ENCODE data around the gene H3-3A.

The H3-3A gene

GRCh38 chr1:226033991-226034390, 28.5 kb upstream of the H3-3A start:
- no peaks in the 10 kb centered on the region for H3K9me3 ChIP-seq (ENCODE audit: low read length)
- no peaks in the 10 kb centered on the region for H3K4me1 ChIP-seq (ENCODE audit: insufficient read depth, low read length)
- H3K27ac ChIP-seq (ENCODE audit: low read depth, low read length): no peak overlapping the region
- no peaks in the 10 kb centered on the region for H3K36me3 ChIP-seq (ENCODE audit: insufficient read depth, low read length)
- no peaks in the 10 kb centered on the region for H3K27me3 ChIP-seq (ENCODE audit: control insufficient read depth in 1 of 2, insufficient read depth in 2 of 2, low read length in 2 of 2)
- H3K9ac ChIP-seq (ENCODE audit: low read length): no peak overlapping the region
- H3K4me3 ChIP-seq (ENCODE audit: low read depth in 1 of 2, low read length in 2 of 2): no peak overlapping the region

- H3K9me3 ChIP-seq (ENCODE audit: low read length): no peaks in the 10 kb centered on the region
- no peaks in the 10 kb centered on the region for H3K36me3 ChIP-seq (ENCODE audit: insufficient read depth, low read length)
- no peaks in the 10 kb centered on the region for H3K4me1 ChIP-seq (ENCODE audit: insufficient read depth, low read length)
- no peak overlapping the region for H3K4me3 ChIP-seq (ENCODE audit: low read depth in 1 of 2, low read length in 2 of 2)
- no peaks in the 10 kb centered on the region for H3K27me3 ChIP-seq (ENCODE audit: control insufficient read depth in 1 of 2, insufficient read depth in 2 of 2, low read length in 2 of 2)
- no peak overlapping the region for H3K9ac ChIP-seq (ENCODE audit: low read length)
- H3K27ac ChIP-seq (ENCODE audit: low read depth, low read length): no peak overlapping the region
Measured at GRCh38 chr1:226034482-226034881, 28.0 kb upstream of the H3-3A start.

- H3K9ac ChIP-seq (ENCODE audit: low read length): no peak overlapping the region
- no peak overlapping the region for H3K4me3 ChIP-seq (ENCODE audit: low read depth in 1 of 2, low read length in 2 of 2)
- no peaks in the 10 kb centered on the region for H3K36me3 ChIP-seq (ENCODE audit: insufficient read depth, low read length)
- no peak overlapping the region for H3K27ac ChIP-seq (ENCODE audit: low read depth, low read length)
- no peaks in the 10 kb centered on the region for H3K27me3 ChIP-seq (ENCODE audit: control insufficient read depth in 1 of 2, insufficient read depth in 2 of 2, low read length in 2 of 2)
- H3K9me3 ChIP-seq (ENCODE audit: low read length): no peaks in the 10 kb centered on the region
- H3K4me1 ChIP-seq (ENCODE audit: insufficient read depth, low read length): no peaks in the 10 kb centered on the region
Measured at GRCh38 chr1:226035915-226036314, 26.6 kb upstream of the H3-3A start.

GRCh38 chr1:226038661-226039060, 23.9 kb upstream of the H3-3A start:
- no peaks in the 10 kb centered on the region for H3K4me1 ChIP-seq (ENCODE audit: insufficient read depth, low read length)
- no peak overlapping the region for H3K4me3 ChIP-seq (ENCODE audit: low read depth in 1 of 2, low read length in 2 of 2)
- H3K9ac ChIP-seq (ENCODE audit: low read length): no peak overlapping the region
- no peaks in the 10 kb centered on the region for H3K9me3 ChIP-seq (ENCODE audit: low read length)
- no peak overlapping the region for H3K27ac ChIP-seq (ENCODE audit: low read depth, low read length)
- H3K36me3 ChIP-seq (ENCODE audit: insufficient read depth, low read length): no peaks in the 10 kb centered on the region
- no peaks in the 10 kb centered on the region for H3K27me3 ChIP-seq (ENCODE audit: control insufficient read depth in 1 of 2, insufficient read depth in 2 of 2, low read length in 2 of 2)

- Histone ChIP-seq H3K9ac (ENCODE audit: low read length) (no peak overlapping the region), H3K4me3 (ENCODE audit: low read depth in 1 of 2, low read length in 2 of 2) (no peak overlapping the region), H3K4me1 (ENCODE audit: insufficient read depth, low read length) (no peaks in the 10 kb centered on the region), H3K27ac (ENCODE audit: low read depth, low read length) (no peak overlapping the region), H3K27me3 (ENCODE audit: control insufficient read depth in 1 of 2, insufficient read depth in 2 of 2, low read length in 2 of 2) (no peaks in the 10 kb centered on the region), H3K36me3 (ENCODE audit: insufficient read depth, low read length) (no peaks in the 10 kb centered on the region), H3K9me3 (ENCODE audit: low read length) (no peaks in the 10 kb centered on the region)
Measured at GRCh38 chr1:226041419-226041818, 21.1 kb upstream of the H3-3A start.

GRCh38 chr1:226044514-226045101, 17.9 kb upstream of the H3-3A start:
- Histone ChIP-seq H3K27ac (ENCODE audit: low read depth, low read length) (no peak overlapping the region), H3K9me3 (ENCODE audit: low read length) (no peaks in the 10 kb centered on the region), H3K9ac (ENCODE audit: low read length) (no peak overlapping the region), H3K4me3 (ENCODE audit: low read depth in 1 of 2, low read length in 2 of 2) (no peak overlapping the region), H3K36me3 (ENCODE audit: insufficient read depth, low read length) (no peaks in the 10 kb centered on the region), H3K27me3 (ENCODE audit: control insufficient read depth in 1 of 2, insufficient read depth in 2 of 2, low read length in 2 of 2) (no peaks in the 10 kb centered on the region), H3K4me1 (ENCODE audit: insufficient read depth, low read length) (no peaks in the 10 kb centered on the region)

GRCh38 chr1:226046240-226046639, 16.3 kb upstream of the H3-3A start:
- Histone ChIP-seq H3K27ac (ENCODE audit: low read depth, low read length) (no peak overlapping the region), H3K9me3 (ENCODE audit: low read length) (no peaks in the 10 kb centered on the region), H3K9ac (ENCODE audit: low read length) (no peak overlapping the region), H3K4me3 (ENCODE audit: low read depth in 1 of 2, low read length in 2 of 2) (no peak overlapping the region), H3K36me3 (ENCODE audit: insufficient read depth, low read length) (no peaks in the 10 kb centered on the region), H3K27me3 (ENCODE audit: control insufficient read depth in 1 of 2, insufficient read depth in 2 of 2, low read length in 2 of 2) (no peaks in the 10 kb centered on the region), H3K4me1 (ENCODE audit: insufficient read depth, low read length) (no peaks in the 10 kb centered on the region)

- Histone ChIP-seq H3K4me3 (ENCODE audit: low read depth in 1 of 2, low read length in 2 of 2) (no peak overlapping the region), H3K9ac (ENCODE audit: low read length) (no peak overlapping the region), H3K36me3 (ENCODE audit: insufficient read depth, low read length) (no peaks in the 10 kb centered on the region), H3K27ac (ENCODE audit: low read depth, low read length) (no peak overlapping the region), H3K27me3 (ENCODE audit: control insufficient read depth in 1 of 2, insufficient read depth in 2 of 2, low read length in 2 of 2) (no peaks in the 10 kb centered on the region), H3K9me3 (ENCODE audit: low read length) (no peaks in the 10 kb centered on the region), H3K4me1 (ENCODE audit: insufficient read depth, low read length) (no peaks in the 10 kb centered on the region)
Measured at GRCh38 chr1:226047495-226047894, 15.0 kb upstream of the H3-3A start.

GRCh38 chr1:226048886-226049285, 13.6 kb upstream of the H3-3A start:
- no peaks in the 10 kb centered on the region for H3K36me3 ChIP-seq (ENCODE audit: insufficient read depth, low read length)
- H3K9ac ChIP-seq (ENCODE audit: low read length): no peak overlapping the region
- no peaks in the 10 kb centered on the region for H3K4me1 ChIP-seq (ENCODE audit: insufficient read depth, low read length)
- H3K9me3 ChIP-seq (ENCODE audit: low read length): no peaks in the 10 kb centered on the region
- no peaks in the 10 kb centered on the region for H3K27me3 ChIP-seq (ENCODE audit: control insufficient read depth in 1 of 2, insufficient read depth in 2 of 2, low read length in 2 of 2)
- no peak overlapping the region for H3K27ac ChIP-seq (ENCODE audit: low read depth, low read length)
- H3K4me3 ChIP-seq (ENCODE audit: low read depth in 1 of 2, low read length in 2 of 2): no peak overlapping the region

- Histone ChIP-seq H3K27me3 (ENCODE audit: control insufficient read depth in 1 of 2, insufficient read depth in 2 of 2, low read length in 2 of 2) (no peaks in the 10 kb centered on the region), H3K4me3 (ENCODE audit: low read depth in 1 of 2, low read length in 2 of 2) (no peak overlapping the region), H3K27ac (ENCODE audit: low read depth, low read length) (no peak overlapping the region), H3K4me1 (ENCODE audit: insufficient read depth, low read length) (no peaks in the 10 kb centered on the region), H3K9ac (ENCODE audit: low read length) (no peak overlapping the region), H3K9me3 (ENCODE audit: low read length) (no peaks in the 10 kb centered on the region), H3K36me3 (ENCODE audit: insufficient read depth, low read length) (no peaks in the 10 kb centered on the region)
Measured at GRCh38 chr1:226050133-226050532, 12.4 kb upstream of the H3-3A start.

- H3K9me3 ChIP-seq (ENCODE audit: low read length): no peaks in the 10 kb centered on the region
- H3K4me3 ChIP-seq (ENCODE audit: low read depth in 1 of 2, low read length in 2 of 2): no peak overlapping the region
- H3K27me3 ChIP-seq (ENCODE audit: control insufficient read depth in 1 of 2, insufficient read depth in 2 of 2, low read length in 2 of 2): no peaks in the 10 kb centered on the region
- H3K27ac ChIP-seq (ENCODE audit: low read depth, low read length): no peak overlapping the region
- H3K4me1 ChIP-seq (ENCODE audit: insufficient read depth, low read length): no peaks in the 10 kb centered on the region
- no peak overlapping the region for H3K9ac ChIP-seq (ENCODE audit: low read length)
- H3K36me3 ChIP-seq (ENCODE audit: insufficient read depth, low read length): no peaks in the 10 kb centered on the region
Measured at GRCh38 chr1:226051365-226051764, 11.2 kb upstream of the H3-3A start.

- no peak overlapping the region for H3K9ac ChIP-seq (ENCODE audit: low read length)
- H3K27ac ChIP-seq (ENCODE audit: low read depth, low read length): no peak overlapping the region
- no peaks in the 10 kb centered on the region for H3K4me1 ChIP-seq (ENCODE audit: insufficient read depth, low read length)
- H3K36me3 ChIP-seq (ENCODE audit: insufficient read depth, low read length): no peaks in the 10 kb centered on the region
- H3K4me3 ChIP-seq (ENCODE audit: low read depth in 1 of 2, low read length in 2 of 2): no peak overlapping the region
- H3K9me3 ChIP-seq (ENCODE audit: low read length): no peaks in the 10 kb centered on the region
- no peaks in the 10 kb centered on the region for H3K27me3 ChIP-seq (ENCODE audit: control insufficient read depth in 1 of 2, insufficient read depth in 2 of 2, low read length in 2 of 2)
Measured at GRCh38 chr1:226052061-226052460, 10.5 kb upstream of the H3-3A start.

All from muscle layer of colon (tissue), 2 donors.